DOHH2 (cell line): ENCODE results near the gene SLC8B1.

Source experiments
- H3F3A ChIP-seq: fragments of 200-600 bp; sonication (generic), shearing (Covaris generic); 2 replicates; pipeline ENCODE4 v1.6.0; 2016; ENCODE audit warnings: antibody characterized with exemption, mild to moderate bottlenecking; ENCODE audit not compliant: control insufficient read depth, insufficient read depth
- H3K27ac ChIP-seq: fragments of 200-600 bp; sonication (generic); 2 replicates; pipeline ENCODE4 v1.5.1; 2014; ENCODE audit warnings: low read depth, mild to moderate bottlenecking, low read length, moderate library complexity
- H3K27me3 ChIP-seq: fragments of 200-600 bp; sonication (generic); 2 replicates; pipeline ENCODE4 v1.6.1; 2014; ENCODE audit warnings: mild to moderate bottlenecking, low read length, mixed read lengths; ENCODE audit not compliant: control insufficient read depth
- H3K36me3 ChIP-seq: fragments of 200-600 bp; sonication (generic); 2 replicates; pipeline ENCODE4 v1.6.1; 2014; ENCODE audit warnings: mild to moderate bottlenecking, low read length, moderate library complexity, mixed read lengths; ENCODE audit not compliant: control insufficient read depth
- H3K4me1 ChIP-seq: fragments of 200-600 bp; sonication (generic); 2 replicates; pipeline ENCODE4 v1.6.1; 2014; ENCODE audit warnings: mild to moderate bottlenecking, low read length, mixed read lengths; ENCODE audit not compliant: control insufficient read depth
- H3K4me2 ChIP-seq: fragments of 200-600 bp; sonication (generic); 2 replicates; pipeline ENCODE4 v1.6.0; 2014; ENCODE audit warnings: mild to moderate bottlenecking, low read length, moderate library complexity
- H3K4me3 ChIP-seq: fragments of 200-600 bp; sonication (generic); 2 replicates; pipeline ENCODE4 v1.5.1; 2014; ENCODE audit warnings: mild to moderate bottlenecking, low read length, mixed read lengths
- H3K79me2 ChIP-seq: fragments of 200-600 bp; sonication (generic); 2 replicates; pipeline ENCODE4 v1.6.1; 2014; ENCODE audit warnings: mild to moderate bottlenecking, low read length, mixed read lengths; ENCODE audit not compliant: control insufficient read depth
- H3K9me2 ChIP-seq: fragments of 200-600 bp; sonication (generic); replicated peaks from 2 replicates; pipeline ENCODE4 v1.6.1; 2014; ENCODE audit warnings: mild to moderate bottlenecking, low read length, mixed read lengths; ENCODE audit not compliant: control insufficient read depth
- H3K9me3 ChIP-seq: fragments of 200-600 bp; sonication (generic); 2 replicates; pipeline ENCODE4 v1.6.1; 2014; ENCODE audit warnings: antibody characterized with exemption, low read length, mixed read lengths; ENCODE audit not compliant: control insufficient read depth, insufficient read depth
- H4K20me1 ChIP-seq: fragments of 200-600 bp; sonication (generic); 2 replicates; pipeline ENCODE4 v1.6.0; 2014; ENCODE audit warnings: low read depth, mild to moderate bottlenecking, antibody characterized with exemption, low read length, moderate library complexity; ENCODE audit not compliant: control insufficient read depth, insufficient read depth
- CTCF ChIP-seq: fragments of 200-600 bp; sonication (generic); IDR thresholded peaks from one replicate; pipeline ENCODE4 v1.5.1; 2014; ENCODE audit warnings: antibody characterized with exemption, mild to moderate bottlenecking, low read depth, low read length; ENCODE audit not compliant: poor library complexity, severe bottlenecking
- EZH2phosphoT487 ChIP-seq: fragments of 200-600 bp; sonication (generic); IDR thresholded peaks from 2 replicates; pipeline ENCODE4 v1.6.1; 2017; ENCODE audit warnings: borderline replicate concordance, mild to moderate bottlenecking, antibody characterized with exemption, low read length, moderate library complexity, mixed read lengths

The SLC8B1 gene

GRCh38 chr12:113306382-113306781 lies 28.5 kb downstream of the SLC8B1 start:
- Histone ChIP-seq H3K4me1 (peaks cover 15% of the 10 kb centered on the region), H3K4me2 (no peak overlapping the region), H3K27ac (no peak overlapping the region), H3K27me3 (no peaks in the 10 kb centered on the region), H3K9me2 (no peaks in the 10 kb centered on the region), H3F3A (no peaks in the 10 kb centered on the region), H3K79me2 (no peaks in the 10 kb centered on the region), H4K20me1 (no peaks in the 10 kb centered on the region), H3K36me3 (no peaks in the 10 kb centered on the region), H3K4me3 (no peak overlapping the region), H3K9me3 (no peaks in the 10 kb centered on the region)
- TF ChIP-seq CTCF (no peak), EZH2phosphoT487 (no peak)

- no peak overlapping the region for H3K4me2 ChIP-seq
- H3K9me2 ChIP-seq, result no peaks in the 10 kb centered on the region
- H3K36me3 ChIP-seq, result no peaks in the 10 kb centered on the region
- H3K9me3 ChIP-seq, result no peaks in the 10 kb centered on the region
- no peaks in the 10 kb centered on the region for H3K79me2 ChIP-seq
- no peaks in the 10 kb centered on the region for H3K27me3 ChIP-seq
- H4K20me1 ChIP-seq, result no peaks in the 10 kb centered on the region
- TF ChIP-seq EZH2phosphoT487, result no peak
- H3K27ac ChIP-seq, result no peak overlapping the region
- H3K4me1 ChIP-seq, result peaks cover 15% of the 10 kb centered on the region
- no peaks in the 10 kb centered on the region for H3F3A ChIP-seq
- no peak overlapping the region for H3K4me3 ChIP-seq
These were observed 29.5 kb downstream of the SLC8B1 start for GRCh38 chr12:113305281-113305856.

- Histone ChIP-seq H4K20me1 (no peaks in the 10 kb centered on the region), H3K36me3 (peaks cover 8% of the 10 kb centered on the region), H3K9me3 (no peaks in the 10 kb centered on the region), H3K27ac (no peak overlapping the region), H3K4me1 (peaks cover 15% of the 10 kb centered on the region), H3K9me2 (no peaks in the 10 kb centered on the region), H3K27me3 (no peaks in the 10 kb centered on the region), H3K79me2 (no peaks in the 10 kb centered on the region), H3K4me3 (no peak overlapping the region), H3F3A (no peaks in the 10 kb centered on the region), H3K4me2 (peak overlapping the region; percentile 25)
- TF ChIP-seq EZH2phosphoT487 (no peak), CTCF (no peak)
These were observed 31.8 kb downstream of the SLC8B1 start for GRCh38 chr12:113302886-113303640.

GRCh38 chr12:113302466-113302865 lies 32.4 kb downstream of the SLC8B1 start:
- Histone ChIP-seq H3K4me2 (peak overlapping the region; percentile 25), H3K79me2 (no peaks in the 10 kb centered on the region), H4K20me1 (no peaks in the 10 kb centered on the region), H3K9me3 (no peaks in the 10 kb centered on the region), H3F3A (no peaks in the 10 kb centered on the region), H3K36me3 (peaks cover 14% of the 10 kb centered on the region), H3K27ac (no peak overlapping the region), H3K27me3 (no peaks in the 10 kb centered on the region), H3K4me1 (peaks cover 15% of the 10 kb centered on the region), H3K9me2 (no peaks in the 10 kb centered on the region), H3K4me3 (no peak overlapping the region)
- no peak for TF ChIP-seq EZH2phosphoT487
- no peak for TF ChIP-seq CTCF
